Skeletal muscle cell (primary cell): ENCODE data around the gene MBL2.

Experiments
- DNase-seq: peaks from one replicate; pipeline ENCODE4 v3.0.0-alpha.2; 2010; ENCODE audit warnings: low read depth
- H3K4me3 ChIP-seq: 2 replicates; pipeline ENCODE4 v1.5.1; 2011; ENCODE audit warnings: low read depth, mild to moderate bottlenecking, control low read depth, low read length, moderate library complexity

Gene MBL2

GRCh38 chr10:52744057-52744805, 28.4 kb downstream of the MBL2 start:
- no peak overlapping the region for H3K4me3 ChIP-seq
- DNase-seq, result no peak

GRCh38 chr10:52742731-52743130, 29.9 kb downstream of the MBL2 start:
- DNase-seq, result no peak
- no peak overlapping the region for H3K4me3 ChIP-seq

GRCh38 chr10:52741851-52742250, 30.7 kb downstream of the MBL2 start:
- no peak for DNase-seq
- no peak overlapping the region for H3K4me3 ChIP-seq

GRCh38 chr10:52740913-52741675, 31.5 kb downstream of the MBL2 start:
- DNase-seq, result no peak
- no peak overlapping the region for H3K4me3 ChIP-seq

GRCh38 chr10:52740155-52740549, 32.4 kb downstream of the MBL2 start:
- H3K4me3 ChIP-seq, result no peak overlapping the region

GRCh38 chr10:52739380-52740154, 33.0 kb downstream of the MBL2 start:
- no peak for DNase-seq
- H3K4me3 ChIP-seq, result no peak overlapping the region

More at GRCh38 chr10:52740155-52740549, 32.4 kb downstream of the MBL2 start:
- no peak for DNase-seq

- no peak for DNase-seq
- H3K4me3 ChIP-seq, result no peak overlapping the region
Measured at GRCh38 chr10:52738951-52739350, 33.6 kb downstream of the MBL2 start.

- DNase-seq, result no peak
- no peak overlapping the region for H3K4me3 ChIP-seq
Measured at GRCh38 chr10:52729271-52730104, 43.1 kb downstream of the MBL2 start.

GRCh38 chr10:52720018-52720417, 52.6 kb downstream of the MBL2 start:
- no peak for DNase-seq
- H3K4me3 ChIP-seq, result no peak overlapping the region
